Dedifferentiated amniotic fluid mesenchymal stem cell (primary cell): ENCODE measurements around the gene ART5.

Experiments
- DNase-seq: peaks from one replicate; pipeline ENCODE4 v3.0.0-alpha.2; 2016; ENCODE audit errors: extremely low spot score

ART5 gene, protein sequence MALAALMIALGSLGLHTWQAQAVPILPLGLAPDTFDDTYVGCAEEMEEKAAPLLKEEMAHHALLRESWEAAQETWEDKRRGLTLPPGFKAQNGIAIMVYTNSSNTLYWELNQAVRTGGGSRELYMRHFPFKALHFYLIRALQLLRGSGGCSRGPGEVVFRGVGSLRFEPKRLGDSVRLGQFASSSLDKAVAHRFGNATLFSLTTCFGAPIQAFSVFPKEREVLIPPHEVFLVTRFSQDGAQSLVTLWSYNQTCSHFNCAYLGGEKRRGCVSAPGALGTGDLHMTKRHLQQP

DNA sequence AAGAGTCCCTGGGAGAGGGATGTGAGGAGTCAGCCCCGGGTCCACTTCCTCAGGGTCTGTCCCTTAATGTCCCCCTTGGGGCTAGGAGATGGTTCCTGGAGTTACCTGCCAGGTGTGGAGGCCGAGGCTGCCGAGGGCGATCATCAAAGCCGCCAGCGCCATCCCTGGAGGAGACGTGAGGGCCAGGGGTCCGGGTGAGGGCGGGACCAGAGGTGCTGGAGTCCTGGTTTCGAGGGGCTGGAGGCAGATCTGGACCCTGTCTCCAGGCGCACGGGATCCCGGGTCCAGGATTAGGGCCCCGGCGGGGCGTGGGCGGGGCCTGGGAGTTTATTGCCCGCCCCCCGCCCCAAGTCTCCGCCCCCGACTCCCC is at the start of gene ART5:
TSS of gene ART5 (minus strand) at position 292 of the 370 bp plus-strand sequence. CDS start at position 162, 130 bp downstream.
- DNase-seq: no peak

DNA sequence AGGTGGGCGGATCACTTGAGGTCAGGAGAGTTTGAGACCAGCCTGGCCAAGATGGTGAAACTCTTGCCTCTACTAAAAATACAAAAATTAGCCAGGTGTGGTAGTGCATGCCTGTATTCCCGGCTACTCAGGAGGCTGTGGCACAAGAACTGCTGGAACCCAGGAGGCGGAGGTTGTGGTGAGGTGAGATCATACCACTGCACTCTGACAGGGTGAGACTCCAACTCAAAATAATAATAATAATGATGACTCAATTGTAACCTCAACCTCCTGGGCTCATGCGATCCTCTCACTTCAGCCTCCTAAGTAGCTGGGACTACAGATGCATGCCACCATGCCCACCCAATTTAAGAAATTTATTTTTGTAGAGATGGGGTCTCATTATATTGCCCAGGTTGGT is 45.0 kb upstream of the ART5 start:
- no peak for DNase-seq

DNA sequence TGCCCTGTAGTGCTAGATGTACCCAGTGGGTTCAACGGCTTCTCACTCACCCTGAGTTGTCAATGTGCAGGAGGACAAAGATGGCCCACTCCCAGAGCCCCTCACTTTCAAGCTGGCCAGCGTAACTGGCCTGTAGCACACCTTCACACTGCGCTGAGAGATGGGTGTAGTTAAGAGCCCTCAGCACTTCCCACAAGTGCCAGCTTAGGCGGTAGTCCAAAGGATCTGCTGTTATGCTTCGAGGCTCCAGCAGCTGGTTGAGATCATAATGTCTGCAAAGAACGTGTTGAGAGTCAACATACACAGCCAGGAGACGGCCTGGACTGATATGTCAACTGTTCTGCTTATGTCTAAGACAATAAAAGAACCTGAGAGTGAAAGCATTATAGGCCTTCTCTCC is 44.1 kb upstream of the ART5 start:
- DNase-seq: no peak

DNA sequence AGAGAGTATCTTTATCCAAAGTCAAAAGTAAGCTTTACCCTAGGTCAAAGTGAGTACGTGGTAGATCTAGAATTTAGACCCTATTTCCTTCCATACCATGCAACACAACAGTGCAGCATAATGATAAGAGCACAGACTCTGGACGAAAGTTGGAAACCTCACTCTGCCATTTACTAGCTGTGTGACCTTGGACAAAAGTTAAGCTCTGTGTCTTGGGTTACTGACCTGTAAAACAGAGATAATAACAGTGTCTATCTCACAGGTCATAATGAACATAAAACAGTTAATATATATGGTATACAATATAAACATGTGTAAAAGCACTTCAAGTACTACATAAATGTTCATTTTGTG is 43.0 kb upstream of the ART5 start:
- no peak for DNase-seq

DNA sequence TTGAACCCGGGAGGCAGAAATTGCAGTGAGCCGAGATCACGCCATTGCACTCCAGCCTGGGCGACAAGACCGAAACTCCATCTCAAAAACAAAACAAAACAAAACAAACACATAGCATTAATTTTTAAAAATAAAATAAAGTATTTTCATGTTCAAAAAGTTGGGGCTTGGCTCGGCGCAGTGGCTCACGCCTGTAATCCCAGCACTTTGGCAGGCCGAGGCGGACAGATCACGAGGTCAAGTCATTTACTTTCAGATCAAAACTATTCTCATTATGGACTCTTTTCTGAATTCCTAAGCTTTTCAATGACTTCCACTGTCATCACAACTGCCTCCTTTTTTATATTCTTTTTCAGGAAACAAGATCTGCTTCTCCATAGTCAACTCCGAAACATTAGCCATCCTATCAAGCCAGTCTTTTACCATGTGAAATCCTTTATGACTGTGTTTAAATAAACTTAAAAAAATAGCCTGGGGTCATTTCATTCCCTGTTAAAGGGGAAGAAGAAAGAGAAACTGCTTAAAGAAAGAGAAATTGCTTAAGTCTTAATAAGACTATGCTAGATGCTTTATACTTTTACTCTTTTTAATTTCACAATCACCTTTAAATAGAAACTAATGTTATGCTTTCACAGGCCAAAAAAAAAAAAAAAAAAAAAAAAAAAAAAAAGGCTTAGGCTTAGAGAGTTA is 42.5 kb upstream of the ART5 start:
- DNase-seq: no peak

DNA sequence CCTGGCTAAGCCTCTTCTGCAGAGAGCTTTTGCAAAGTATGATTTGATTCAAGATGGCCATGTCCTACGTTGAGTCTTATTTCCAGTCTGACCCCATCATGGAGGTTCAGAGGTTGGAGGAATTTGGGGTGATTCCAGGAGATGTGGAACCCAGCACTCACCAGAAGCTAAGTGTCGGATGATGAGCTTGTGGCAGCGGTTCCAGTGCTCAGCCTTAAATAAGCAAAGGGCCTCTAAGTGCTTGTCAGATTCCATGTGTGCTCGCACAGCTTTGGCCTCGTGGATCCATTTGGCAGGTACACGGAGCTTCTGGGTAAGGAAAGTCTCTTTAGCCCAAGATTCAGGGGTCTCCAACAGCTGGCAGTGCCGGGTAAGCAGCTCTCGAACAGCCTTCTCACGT is 41.2 kb upstream of the ART5 start:
- DNase-seq: no peak

DNA sequence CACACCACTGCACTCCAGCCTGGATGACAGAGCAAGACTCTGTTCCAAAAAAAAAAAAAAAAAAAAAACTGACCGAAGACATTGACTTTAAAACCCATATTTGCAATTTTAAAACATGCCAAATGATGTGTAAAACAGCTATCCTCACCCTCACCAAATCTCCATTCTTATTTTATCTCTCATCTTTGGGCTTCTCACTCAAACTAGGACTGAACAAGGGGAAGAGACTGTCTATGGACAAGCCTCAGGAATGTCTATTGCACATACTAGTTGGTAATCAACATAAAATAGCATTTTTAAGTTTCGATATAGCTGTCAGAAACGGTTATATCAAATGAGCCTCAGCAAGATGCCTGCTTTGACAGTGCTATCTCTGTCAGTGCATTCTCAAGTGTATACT is 37.3 kb upstream of the ART5 start:
- DNase-seq: no peak

DNA sequence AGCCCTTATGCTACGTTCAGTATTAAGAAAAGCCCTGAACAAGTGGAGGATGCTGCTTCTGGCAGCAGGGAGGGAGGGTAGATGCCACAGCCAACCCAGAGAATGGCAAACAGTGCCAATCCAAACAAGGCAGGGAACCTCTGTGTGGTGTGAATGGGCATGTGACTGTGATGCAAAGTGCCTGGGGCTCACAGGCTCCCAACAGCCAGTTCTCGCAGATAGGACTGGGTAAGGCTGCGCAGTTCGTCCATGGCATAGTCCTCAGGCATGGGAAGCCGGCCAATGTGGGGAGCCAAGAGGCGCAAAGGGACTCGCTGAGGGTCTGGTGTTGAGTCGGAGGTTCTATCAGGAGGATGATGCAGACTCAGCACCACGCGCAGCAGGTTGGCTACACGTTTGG is 34.2 kb upstream of the ART5 start:
- no peak for DNase-seq

DNA sequence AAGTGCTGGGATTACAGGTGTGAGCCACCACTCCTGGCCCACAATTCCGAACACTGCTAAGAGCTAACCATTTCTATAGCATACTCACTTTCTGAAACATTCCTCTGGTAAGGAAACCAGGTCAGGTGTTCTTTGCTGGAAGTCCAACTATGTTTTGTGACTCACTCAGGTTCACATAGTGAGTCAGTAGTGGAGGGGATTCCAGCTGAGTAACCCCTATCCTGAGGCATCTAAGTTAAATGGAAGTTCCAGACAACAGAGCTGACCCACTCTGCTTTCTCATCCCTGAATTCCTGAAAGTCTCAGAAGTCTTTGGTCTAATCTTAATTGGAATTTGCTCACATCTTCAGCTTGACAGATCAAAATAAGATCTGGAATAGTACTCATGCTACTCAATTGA is 32.4 kb upstream of the ART5 start:
- DNase-seq: no peak

DNA sequence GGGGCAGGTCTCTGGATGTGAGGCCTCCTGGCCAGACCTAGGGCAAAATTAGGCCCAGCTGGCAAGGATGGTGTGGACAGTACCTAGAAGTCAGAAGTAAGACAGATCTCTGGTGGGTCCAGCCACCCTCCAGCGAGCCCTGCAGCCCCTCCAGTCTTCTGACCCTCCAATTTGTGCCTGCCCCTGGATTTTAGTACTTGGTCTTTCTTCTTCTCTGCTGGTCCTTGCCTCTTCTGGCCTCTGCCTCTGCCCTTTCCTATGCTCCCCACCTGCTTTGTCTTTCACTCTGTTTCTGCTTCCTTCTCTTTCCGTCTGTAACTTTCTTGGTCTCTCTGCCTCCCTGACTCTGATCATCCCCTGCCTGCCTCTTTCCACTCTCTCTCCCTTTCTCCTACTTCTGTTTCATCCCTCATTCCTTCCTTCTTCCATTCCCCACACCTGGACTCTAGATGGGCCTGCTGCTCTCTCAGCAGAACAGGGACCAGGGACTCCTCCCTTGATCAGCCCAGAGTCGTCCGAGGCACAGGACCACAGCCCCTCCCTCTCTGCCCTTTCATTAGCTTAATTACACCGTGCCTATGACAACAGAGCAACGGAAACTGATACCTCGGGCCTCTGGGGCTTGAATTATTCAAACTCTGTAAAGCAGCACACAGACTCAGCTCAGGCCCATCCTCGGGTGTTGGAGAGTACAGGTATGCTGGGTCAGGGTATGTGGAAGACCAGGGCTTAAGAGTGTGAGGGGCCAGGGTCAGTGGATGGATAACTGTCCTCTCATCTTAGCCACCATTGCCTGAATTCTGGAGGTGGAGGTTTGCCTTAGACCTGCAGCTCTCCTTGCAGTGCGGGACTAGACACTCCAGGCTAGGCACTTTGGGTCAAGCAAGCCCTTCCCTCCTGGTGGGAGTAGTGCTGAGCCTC is 29.8 kb upstream of the ART5 start, which contains the start of gene CHRNA10:
TSS of gene CHRNA10 (minus strand) at position 51 of the 921 bp plus-strand sequence. CDS start 72 bp downstream, outside the sequence.
- no peak for DNase-seq

DNA sequence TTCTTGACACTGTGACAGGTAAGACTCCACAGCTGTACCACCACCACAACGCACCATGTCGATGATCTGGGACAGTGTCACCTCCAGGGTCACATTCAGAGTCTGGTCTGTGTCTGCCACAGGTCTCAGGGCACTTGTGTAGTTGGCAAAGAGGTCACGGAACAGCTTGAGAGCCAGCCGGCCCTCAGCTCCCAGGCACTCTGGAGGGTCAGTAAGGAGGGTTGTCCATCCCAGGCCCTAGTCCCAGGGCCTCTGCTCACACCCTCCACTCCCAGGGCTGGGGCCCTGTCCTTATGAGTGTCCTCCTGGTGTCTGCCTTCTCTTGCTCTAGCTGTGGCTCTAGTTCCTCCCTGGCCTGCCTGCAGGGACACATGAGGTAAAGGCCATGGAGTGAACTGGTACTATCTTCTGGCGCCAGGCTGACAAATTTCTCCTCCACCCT is 28.0 kb upstream of the ART5 start:
- DNase-seq: no peak

DNA sequence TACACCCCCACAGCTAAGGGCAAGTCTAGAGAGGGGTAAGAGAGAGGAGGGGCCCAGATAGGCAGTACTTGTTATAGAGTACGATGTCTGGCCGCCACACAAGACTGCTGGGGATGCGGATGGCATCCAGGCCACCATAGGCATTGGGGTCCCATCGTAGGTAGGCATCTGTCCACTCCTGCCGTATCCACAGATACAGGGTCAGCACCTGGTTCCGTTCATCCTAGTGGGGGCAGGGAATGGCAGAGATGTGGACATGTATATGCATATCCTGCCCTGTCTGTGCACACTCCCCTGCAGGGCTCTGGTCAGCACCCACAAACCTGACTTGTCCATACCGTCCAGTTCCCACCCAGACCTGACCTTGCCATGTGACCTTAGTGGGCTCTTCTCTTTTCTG is 27.3 kb upstream of the ART5 start:
- DNase-seq: no peak

DNA sequence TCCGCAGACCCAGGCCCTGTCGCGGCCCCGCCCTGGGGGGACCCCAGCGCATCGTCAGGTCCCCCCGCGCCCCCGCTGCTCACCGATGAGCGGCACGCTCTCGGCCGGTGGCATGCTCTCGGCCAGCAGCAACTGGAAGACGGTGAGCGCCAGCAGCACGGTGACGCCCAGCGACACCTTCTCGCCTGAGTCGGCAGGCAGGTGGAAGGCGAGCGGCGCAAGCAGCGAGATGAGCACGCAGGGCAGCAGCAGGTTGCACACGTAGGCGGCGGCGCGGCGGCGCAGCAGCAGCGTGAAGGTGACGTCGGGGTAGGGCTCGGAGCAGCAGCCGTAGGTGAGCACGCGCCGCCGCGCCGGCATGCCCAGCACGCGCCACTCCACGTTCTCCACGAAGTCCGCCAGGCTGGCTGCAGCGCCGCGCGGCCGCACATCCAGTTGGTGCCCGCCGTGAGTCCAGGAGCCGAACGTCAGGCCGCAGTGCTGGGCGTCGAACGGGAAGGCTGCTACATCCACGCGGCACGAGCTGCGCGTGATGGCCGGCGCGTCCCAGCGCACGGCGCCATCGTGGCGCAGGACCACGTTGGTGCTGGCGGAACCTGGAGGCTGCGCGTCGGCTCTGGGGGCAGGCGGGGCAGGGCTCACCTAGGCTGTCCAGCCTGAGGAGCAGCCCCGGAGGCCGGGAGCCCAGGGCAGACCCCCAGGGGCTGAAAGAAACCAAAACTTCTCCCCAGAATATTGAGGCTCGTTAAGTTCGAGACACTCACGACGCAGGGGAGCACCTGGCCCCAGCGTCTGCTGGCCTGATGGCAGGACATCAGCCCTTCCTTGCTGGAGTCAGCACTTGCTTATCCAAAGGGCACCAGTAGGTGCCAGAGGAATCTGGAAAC is 25.6 kb upstream of the ART5 start:
- no peak for DNase-seq

DNA sequence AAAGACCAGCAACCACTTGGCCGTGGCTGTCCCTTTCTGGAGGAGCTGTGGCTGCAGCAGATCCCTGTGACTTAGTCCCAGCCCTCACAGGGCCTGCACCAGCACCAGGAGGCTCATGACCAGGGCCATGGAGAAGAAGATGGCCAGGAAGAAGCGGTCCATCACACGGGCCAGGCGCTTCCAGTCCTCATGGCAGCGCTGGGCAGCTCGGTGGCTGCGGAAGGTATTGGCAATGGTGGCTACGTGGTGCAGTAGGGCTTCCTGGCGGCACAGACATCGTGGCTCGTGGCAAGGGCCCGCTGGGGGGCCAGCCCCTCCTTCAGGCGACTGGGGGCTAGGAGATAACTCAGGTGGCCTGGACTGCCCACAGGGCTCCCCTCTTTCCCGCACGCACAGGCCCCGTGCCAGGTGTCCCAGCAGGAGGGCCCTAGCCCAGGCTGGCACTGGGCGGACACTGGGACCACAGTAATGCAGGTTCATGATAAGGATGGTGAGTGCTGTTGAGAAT is 24.3 kb upstream of the ART5 start:
- DNase-seq: no peak

DNA sequence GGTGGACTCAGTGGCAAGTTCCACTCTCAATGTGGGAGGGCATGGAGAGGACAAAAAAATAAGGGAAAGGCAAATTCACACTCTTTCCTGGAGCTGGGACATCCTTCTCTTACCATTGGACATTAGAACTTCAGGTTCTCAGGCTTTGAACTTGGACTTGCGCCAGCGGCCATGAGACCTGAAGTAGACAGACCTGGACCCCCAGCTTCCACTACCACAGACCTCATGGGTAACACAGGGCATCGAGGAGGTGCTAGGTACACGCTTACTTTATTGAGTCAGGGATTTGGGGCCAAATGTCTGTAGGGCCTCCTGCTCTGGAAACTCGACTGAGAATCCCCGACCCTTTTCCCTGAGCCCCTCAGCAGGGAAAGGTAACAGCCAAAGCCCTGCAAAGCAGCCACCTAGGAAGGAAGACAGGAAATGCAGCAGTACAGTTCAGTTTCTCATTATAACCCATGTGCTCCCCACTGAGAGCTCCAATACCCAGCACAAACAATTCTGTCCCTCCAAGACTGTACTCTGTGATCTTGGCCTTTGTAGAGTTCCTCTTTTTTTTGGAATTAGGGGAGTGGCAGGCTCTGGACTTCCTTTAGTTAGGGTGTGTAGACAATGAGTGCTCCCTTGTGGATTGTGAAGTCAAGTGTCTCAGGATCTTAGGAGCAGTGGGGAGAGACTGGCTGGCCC is 23.7 kb upstream of the ART5 start:
- no peak for DNase-seq

DNA sequence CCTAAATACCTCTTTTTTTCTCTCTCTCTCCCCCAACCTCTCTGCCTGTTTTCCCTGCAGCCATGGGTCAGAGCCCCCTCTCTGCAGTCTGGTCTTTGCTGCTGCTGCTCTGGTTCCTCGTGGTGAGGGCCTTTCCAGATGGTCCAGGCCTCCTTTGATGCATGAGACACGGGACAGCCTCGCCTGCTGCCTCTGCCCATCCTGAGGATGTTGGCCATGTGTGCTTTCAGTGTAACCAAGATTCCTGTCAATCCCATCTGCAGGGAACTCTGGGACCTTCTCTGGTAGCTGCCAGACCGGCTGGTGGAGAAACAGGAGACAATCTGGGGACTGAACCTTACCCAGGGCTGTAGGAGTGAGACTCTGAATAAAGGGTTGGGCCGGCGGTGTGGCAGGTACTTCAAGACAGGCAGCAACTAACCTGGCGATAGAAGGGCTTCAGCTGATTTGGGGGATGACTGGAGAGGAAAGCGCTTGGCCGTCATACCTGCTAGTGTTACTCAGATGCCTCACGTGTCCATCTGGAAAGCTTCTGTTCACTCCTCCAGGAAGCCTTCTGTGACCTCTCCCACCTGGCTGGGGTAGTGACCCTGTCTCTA is 22.3 kb upstream of the ART5 start:
- DNase-seq: no peak

DNA sequence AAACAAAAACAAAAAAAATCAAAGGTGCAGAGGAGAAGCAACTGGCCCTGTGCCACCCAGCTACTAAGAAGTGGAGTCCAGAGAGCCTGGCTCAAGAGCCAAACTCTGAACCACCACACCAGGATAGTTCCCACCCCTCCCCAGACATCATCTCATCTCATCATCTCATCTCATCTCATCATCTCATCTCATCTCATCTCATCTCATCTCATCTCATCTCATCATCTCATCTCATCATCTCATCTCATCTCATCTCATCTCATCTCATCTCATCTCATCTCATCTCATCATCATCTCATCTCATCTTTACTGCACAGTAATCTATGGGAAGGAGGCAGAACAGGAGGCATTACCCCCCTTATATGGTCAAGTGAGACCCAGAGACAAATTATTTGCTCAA is 21.1 kb upstream of the ART5 start:
- no peak for DNase-seq

DNA sequence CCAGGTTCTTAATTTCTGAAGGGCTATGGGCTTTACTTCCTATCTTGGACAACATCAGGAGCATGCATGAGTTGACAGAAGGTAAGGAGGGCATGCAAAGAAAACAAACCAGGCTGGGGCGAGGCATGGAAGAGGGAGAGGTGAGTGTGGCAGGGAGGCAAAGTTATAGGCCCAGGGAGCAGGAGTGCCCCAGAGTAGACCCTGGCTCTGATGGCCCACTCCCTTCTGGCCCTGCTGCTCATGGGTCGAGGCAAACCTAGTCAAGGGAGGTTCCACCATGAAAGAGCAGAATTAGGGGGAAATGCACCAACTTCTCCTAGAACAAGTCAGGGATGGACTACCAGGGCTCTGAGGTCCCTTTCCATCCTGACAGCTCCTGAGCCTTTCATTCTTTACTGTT is 19.2 kb upstream of the ART5 start:
- no peak for DNase-seq

DNA sequence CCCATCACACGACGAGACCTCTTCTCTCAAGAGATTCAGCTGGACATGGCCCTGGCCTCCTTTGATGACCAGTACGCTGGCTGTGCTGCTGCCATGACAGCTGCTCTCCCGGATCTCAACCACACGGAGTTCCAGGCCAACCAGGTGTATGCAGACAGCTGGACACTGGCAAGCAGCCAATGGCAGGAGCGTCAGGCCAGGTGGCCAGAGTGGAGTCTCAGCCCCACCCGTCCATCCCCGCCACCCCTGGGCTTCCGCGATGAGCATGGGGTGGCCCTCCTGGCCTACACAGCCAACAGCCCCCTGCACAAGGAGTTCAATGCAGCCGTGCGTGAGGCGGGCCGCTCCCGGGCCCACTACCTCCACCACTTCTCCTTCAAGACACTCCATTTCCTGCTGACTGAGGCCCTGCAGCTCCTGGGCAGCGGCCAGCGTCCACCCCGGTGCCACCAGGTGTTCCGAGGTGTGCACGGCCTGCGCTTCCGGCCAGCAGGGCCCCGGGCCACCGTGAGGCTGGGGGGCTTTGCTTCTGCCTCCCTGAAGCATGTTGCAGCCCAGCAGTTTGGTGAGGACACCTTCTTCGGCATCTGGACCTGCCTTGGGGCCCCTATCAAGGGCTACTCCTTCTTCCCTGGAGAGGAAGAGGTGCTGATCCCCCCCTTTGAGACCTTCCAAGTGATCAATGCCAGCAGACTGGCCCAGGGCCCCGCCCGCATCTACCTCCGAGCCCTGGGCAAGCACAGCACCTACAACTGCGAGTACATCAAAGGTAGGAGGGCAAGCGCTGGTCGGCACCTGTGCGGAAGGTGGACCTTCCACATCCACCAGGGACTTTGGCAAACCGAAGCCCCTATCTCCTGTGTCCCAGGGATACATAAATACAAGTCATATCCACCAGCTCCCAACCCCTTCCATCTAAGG is 18.1 kb upstream of the ART5 start:
- no peak for DNase-seq
